ENCODE data around the gene PRICKLE2. TPM values are rescaled to one million over a fixed set of nuclear protein-coding genes. Genes with fewer than 3 reads are reported as not detected.

Gene PRICKLE2
- total RNA-seq, 1 donor from 2014 or later = 43.5 TPM

GRCh38 chr3:64160000-64160695 is 65.1 kb downstream of the PRICKLE2 start:
- no peak overlapping the region for H3K4me3 ChIP-seq
- intact Hi-C loops (cut with DNase I) = no loop called here
- no peaks in the 10 kb centered on the region for H3K9me3 ChIP-seq
- H3K27ac ChIP-seq = no peak overlapping the region
- DNase-seq = no peak
- no peak for ATAC-seq
- peaks cover 40% of the 10 kb centered on the region for H3K36me3 ChIP-seq
- no peaks in the 10 kb centered on the region for H3K27me3 ChIP-seq (ENCODE audit: low read depth)
- peaks cover 7% of the 10 kb centered on the region for H3K4me1 ChIP-seq
- TF ChIP-seq, protein P1, sequence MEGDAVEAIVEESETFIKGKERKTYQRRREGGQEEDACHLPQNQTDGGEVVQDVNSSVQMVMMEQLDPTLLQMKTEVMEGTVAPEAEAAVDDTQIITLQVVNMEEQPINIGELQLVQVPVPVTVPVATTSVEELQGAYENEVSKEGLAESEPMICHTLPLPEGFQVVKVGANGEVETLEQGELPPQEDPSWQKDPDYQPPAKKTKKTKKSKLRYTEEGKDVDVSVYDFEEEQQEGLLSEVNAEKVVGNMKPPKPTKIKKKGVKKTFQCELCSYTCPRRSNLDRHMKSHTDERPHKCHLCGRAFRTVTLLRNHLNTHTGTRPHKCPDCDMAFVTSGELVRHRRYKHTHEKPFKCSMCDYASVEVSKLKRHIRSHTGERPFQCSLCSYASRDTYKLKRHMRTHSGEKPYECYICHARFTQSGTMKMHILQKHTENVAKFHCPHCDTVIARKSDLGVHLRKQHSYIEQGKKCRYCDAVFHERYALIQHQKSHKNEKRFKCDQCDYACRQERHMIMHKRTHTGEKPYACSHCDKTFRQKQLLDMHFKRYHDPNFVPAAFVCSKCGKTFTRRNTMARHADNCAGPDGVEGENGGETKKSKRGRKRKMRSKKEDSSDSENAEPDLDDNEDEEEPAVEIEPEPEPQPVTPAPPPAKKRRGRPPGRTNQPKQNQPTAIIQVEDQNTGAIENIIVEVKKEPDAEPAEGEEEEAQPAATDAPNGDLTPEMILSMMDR (IDR thresholded peaks at IDR 0.05) = no peak

GRCh38 chr3:64158334-64158733 is 66.9 kb downstream of the PRICKLE2 start:
- TF ChIP-seq, protein P1 (IDR thresholded peaks at IDR 0.05) = no peak
- no peaks in the 10 kb centered on the region for H3K9me3 ChIP-seq
- peaks cover 41% of the 10 kb centered on the region for H3K36me3 ChIP-seq
- no peaks in the 10 kb centered on the region for H3K27me3 ChIP-seq (ENCODE audit: low read depth)
- intact Hi-C loops (cut with DNase I) = no loop called here
- H3K27ac ChIP-seq = no peak overlapping the region
- no peak overlapping the region for H3K4me3 ChIP-seq
- DNase-seq (no peak), ATAC-seq (no peak)
- H3K4me1 ChIP-seq = peaks cover 7% of the 10 kb centered on the region

GRCh38 chr3:64157150-64158035 is 67.9 kb downstream of the PRICKLE2 start:
- H3K9me3 ChIP-seq = no peaks in the 10 kb centered on the region
- H3K27ac ChIP-seq = no peak overlapping the region
- DNase-seq = no peak
- intact Hi-C loops (cut with DNase I) = no loop called here
- H3K36me3 ChIP-seq = peaks cover 50% of the 10 kb centered on the region
- TF ChIP-seq, protein P1 (IDR thresholded peaks at IDR 0.05) = no peak
- ATAC-seq = no peak
- H3K4me3 ChIP-seq = no peak overlapping the region
- no peaks in the 10 kb centered on the region for H3K27me3 ChIP-seq (ENCODE audit: low read depth)
- no peaks in the 10 kb centered on the region for H3K4me1 ChIP-seq

GRCh38 chr3:64155328-64155727 is 69.9 kb downstream of the PRICKLE2 start:
- H3K27me3 ChIP-seq (ENCODE audit: low read depth) = no peaks in the 10 kb centered on the region
- H3K4me3 ChIP-seq = no peak overlapping the region
- peaks cover 16% of the 10 kb centered on the region for H3K4me1 ChIP-seq
- ATAC-seq = no peak
- peaks cover 61% of the 10 kb centered on the region for H3K36me3 ChIP-seq
- H3K9me3 ChIP-seq = no peaks in the 10 kb centered on the region
- TF ChIP-seq, protein P1 (IDR thresholded peaks at IDR 0.05) = no peak
- H3K27ac ChIP-seq = no peak overlapping the region
- no peak for DNase-seq
- intact Hi-C loops (cut with DNase I) = no loop called here

DNA sequence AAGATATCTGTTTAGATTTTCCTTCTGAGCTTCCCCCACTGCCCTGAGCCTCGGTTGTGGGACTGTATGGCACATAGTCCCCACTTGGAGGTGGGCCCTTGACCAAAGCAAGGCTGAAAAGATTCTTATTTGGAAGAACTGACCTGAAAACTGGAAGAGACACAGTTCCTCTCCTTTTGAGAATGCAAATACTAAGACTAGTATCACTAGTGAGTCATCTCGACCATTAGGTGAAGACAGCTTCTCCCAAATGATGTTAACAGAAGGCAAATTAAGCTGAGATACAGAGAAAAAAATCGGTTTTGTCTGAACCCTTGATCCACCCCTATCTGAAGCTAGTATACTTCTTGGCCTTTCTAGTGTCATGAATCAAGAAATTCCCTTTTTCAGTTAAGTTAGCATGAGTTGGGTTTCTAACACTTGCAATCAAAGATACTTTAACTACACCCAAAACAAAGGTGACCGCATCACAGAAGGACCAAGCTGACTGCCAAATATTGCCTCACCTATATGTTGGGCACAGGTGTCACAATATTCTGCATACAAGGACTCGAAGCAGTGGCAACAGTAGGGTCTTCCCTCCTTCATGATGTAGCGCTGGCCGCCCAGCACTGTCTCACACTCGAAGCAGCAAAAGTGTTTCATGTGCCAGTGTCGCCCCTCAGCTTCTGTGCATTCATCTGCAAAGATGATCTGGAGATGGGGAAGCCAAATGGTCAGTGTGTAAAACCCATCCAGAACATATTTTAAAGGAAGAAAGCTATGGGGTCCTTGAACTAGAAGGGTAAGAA is 72.4 kb downstream of the PRICKLE2 start:
- Histone ChIP-seq H3K27me3 (ENCODE audit: low read depth) (no peaks in the 10 kb centered on the region), H3K9me3 (no peaks in the 10 kb centered on the region), H3K36me3 (peaks cover 52% of the 10 kb centered on the region), H3K27ac (no peak overlapping the region), H3K4me1 (peaks cover 18% of the 10 kb centered on the region), H3K4me3 (no peak overlapping the region)
- intact Hi-C loops (cut with DNase I) = no loop called here
- DNase-seq (no peak), ATAC-seq (no peak)
- TF ChIP-seq, protein P1 (IDR thresholded peaks at IDR 0.05) = no peak
